Sigmoid colon (tissue), 4 donors: ENCODE data around the gene OR8D1.

Source experiments
- EP300 ChIP-seq, 4 donors: sonication (generic); formaldehyde crosslinking; IDR thresholded peaks; one replicate each; pipeline ENCODE4 v1.6.1; 2017; ENCODE audit warnings: antibody characterized with exemption in 4 of 4
- POLR2A ChIP-seq, 2 donors: fragments of 450-650 bp; IDR thresholded peaks; one replicate each; pipeline ENCODE4 v1.6.1; 2016; ENCODE audit warnings: antibody characterized with exemption in 2 of 2, mild to moderate bottlenecking in 2 of 2, moderate library complexity in 2 of 2
- POLR2AphosphoS5 ChIP-seq, 4 donors: sonication (generic); formaldehyde crosslinking; IDR thresholded peaks; one replicate each; pipeline ENCODE4 v1.6.1; 2017; ENCODE audit warnings: antibody characterized with exemption in 4 of 4
- TF ChIP-seq, protein P1 (sequence below), 4 experiments: fragments of 450-650 bp in 3 of 4; fragments of 200-600 bp in 1 of 4; IDR thresholded peaks; one replicate each; pipeline ENCODE4 v1.5.1; 2016 to 2019; ENCODE audit warnings: antibody characterized with exemption in 4 of 4, mild to moderate bottlenecking in 3 of 4, moderate library complexity in 2 of 4

DNA sequence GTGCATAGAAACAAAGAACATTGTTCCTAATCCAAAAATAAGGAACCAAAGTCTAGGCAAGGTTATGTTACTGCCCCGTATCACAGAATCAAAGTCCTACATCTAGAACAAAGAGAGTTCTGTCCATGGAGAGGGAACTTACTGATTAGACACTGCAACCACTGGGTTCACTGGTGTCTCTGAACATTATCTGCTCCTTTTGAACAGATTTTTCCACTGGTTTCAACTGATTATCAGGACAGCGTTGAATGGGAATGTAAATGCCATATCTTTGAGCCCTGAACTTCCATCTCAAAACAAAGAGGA is 26.3 kb upstream of the OR8D1 start:
- TF ChIP-seq, protein P1, sequence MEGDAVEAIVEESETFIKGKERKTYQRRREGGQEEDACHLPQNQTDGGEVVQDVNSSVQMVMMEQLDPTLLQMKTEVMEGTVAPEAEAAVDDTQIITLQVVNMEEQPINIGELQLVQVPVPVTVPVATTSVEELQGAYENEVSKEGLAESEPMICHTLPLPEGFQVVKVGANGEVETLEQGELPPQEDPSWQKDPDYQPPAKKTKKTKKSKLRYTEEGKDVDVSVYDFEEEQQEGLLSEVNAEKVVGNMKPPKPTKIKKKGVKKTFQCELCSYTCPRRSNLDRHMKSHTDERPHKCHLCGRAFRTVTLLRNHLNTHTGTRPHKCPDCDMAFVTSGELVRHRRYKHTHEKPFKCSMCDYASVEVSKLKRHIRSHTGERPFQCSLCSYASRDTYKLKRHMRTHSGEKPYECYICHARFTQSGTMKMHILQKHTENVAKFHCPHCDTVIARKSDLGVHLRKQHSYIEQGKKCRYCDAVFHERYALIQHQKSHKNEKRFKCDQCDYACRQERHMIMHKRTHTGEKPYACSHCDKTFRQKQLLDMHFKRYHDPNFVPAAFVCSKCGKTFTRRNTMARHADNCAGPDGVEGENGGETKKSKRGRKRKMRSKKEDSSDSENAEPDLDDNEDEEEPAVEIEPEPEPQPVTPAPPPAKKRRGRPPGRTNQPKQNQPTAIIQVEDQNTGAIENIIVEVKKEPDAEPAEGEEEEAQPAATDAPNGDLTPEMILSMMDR (IDR thresholded peaks at IDR 0.05): no peak
- TF ChIP-seq EP300 (IDR thresholded peaks at IDR 0.05): no peak
- TF ChIP-seq POLR2A (IDR thresholded peaks at IDR 0.05): no peak
- TF ChIP-seq POLR2AphosphoS5 (IDR thresholded peaks at IDR 0.05): no peak
